Type B pancreatic cell (in vitro differentiated cells): Measurements from ENCODE around the gene JPT1. TPM values are rescaled to one million over a fixed set of nuclear protein-coding genes. Genes with fewer than 3 reads are reported as not detected.

ENCODE experiments used
- DNase-seq: peaks from one replicate; pipeline ENCODE4 v3.0.0; 2021; ENCODE audit warnings: mixed read lengths; ENCODE audit not compliant: unreplicated experiment; ENCODE audit errors: extremely low spot score
- H3K27ac Mint-ChIP-seq: 2 replicates; pipeline ENCODE4 v1.8.0; 2021; ENCODE audit warnings: mild to moderate bottlenecking, mixed read lengths
- H3K27me3 Mint-ChIP-seq: 2 replicates; pipeline ENCODE4 v1.8.0; 2021; ENCODE audit warnings: mixed read lengths
- H3K36me3 Mint-ChIP-seq: 2 replicates; pipeline ENCODE4 v1.8.0; 2021; ENCODE audit warnings: mixed read lengths
- H3K4me1 Mint-ChIP-seq: one replicate; pipeline ENCODE4 v1.8.0; 2021; ENCODE audit warnings: mixed read lengths; ENCODE audit not compliant: unreplicated experiment
- H3K4me3 Mint-ChIP-seq: 2 replicates; pipeline ENCODE4 v1.8.0; 2021; ENCODE audit warnings: mild to moderate bottlenecking, mixed read lengths
- H3K9me3 Mint-ChIP-seq: 2 replicates; pipeline ENCODE4 v1.8.0; 2021; ENCODE audit warnings: mixed read lengths
- CTCF ChIP-seq: fragments of 200-600 bp; sonication (generic); conservative IDR thresholded peaks from 2 replicates; pipeline ENCODE4 v1.5.0; 2021; ENCODE audit warnings: antibody characterized with exemption, mild to moderate bottlenecking
- total RNA-seq: library from RNA; stranded (reverse); gene quantifications from 2 replicates; pipeline ENCODE4 v1.2.1, GENCODE V29; 2021; ENCODE audit warnings: low replicate concordance

Gene JPT1
- total RNA-seq, 1 donor from 2014 or later, result 170 TPM

- Mint-ChIP-seq H3K36me3 (peaks cover 27% of the 10 kb centered on the region), H3K27ac (peak overlapping the region; percentile 88), H3K4me1 (peaks cover 27% of the 10 kb centered on the region), H3K4me3 (peak overlapping the region; percentile 93), H3K9me3 (no peaks in the 10 kb centered on the region), H3K27me3 (peaks cover 3% of the 10 kb centered on the region)
- DNase-seq, result no peak
- no peak for TF ChIP-seq CTCF
Observed at GRCh38 chr17:75152922-75153779, 1.2 kb downstream of the JPT1 start.

GRCh38 chr17:75152523-75152921 lies 1.8 kb downstream of the JPT1 start:
- no peak for TF ChIP-seq CTCF
- Mint-ChIP-seq H3K27me3 (peaks cover 3% of the 10 kb centered on the region), H3K36me3 (peaks cover 27% of the 10 kb centered on the region), H3K4me1 (peaks cover 27% of the 10 kb centered on the region), H3K9me3 (no peaks in the 10 kb centered on the region), H3K4me3 (peak overlapping the region; percentile 93), H3K27ac (peak overlapping the region; percentile 88)
- no peak for DNase-seq

GRCh38 chr17:75151930-75152329 lies 2.4 kb downstream of the JPT1 start:
- Mint-ChIP-seq H3K9me3 (no peaks in the 10 kb centered on the region), H3K36me3 (peaks cover 31% of the 10 kb centered on the region), H3K27ac (peak overlapping the region; percentile 88), H3K27me3 (peaks cover 3% of the 10 kb centered on the region), H3K4me1 (peaks cover 27% of the 10 kb centered on the region), H3K4me3 (peak overlapping the region; percentile 93)
- no peak for TF ChIP-seq CTCF
- DNase-seq, result no peak

- no peaks in the 10 kb centered on the region for H3K9me3 Mint-ChIP-seq
- peaks cover 35% of the 10 kb centered on the region for H3K36me3 Mint-ChIP-seq
- peak overlapping the region; percentile 59 for H3K27ac Mint-ChIP-seq
- DNase-seq, result no peak
- H3K4me1 Mint-ChIP-seq, result peaks cover 21% of the 10 kb centered on the region
- no peak overlapping the region for H3K4me3 Mint-ChIP-seq
- no peaks in the 10 kb centered on the region for H3K27me3 Mint-ChIP-seq
- no peak for TF ChIP-seq CTCF
Observed at GRCh38 chr17:75147878-75148546, 6.3 kb downstream of the JPT1 start.

- DNase-seq, result no peak
- no peak overlapping the region for H3K27ac Mint-ChIP-seq
- no peak for TF ChIP-seq CTCF
- peaks cover 8% of the 10 kb centered on the region for H3K4me1 Mint-ChIP-seq
- H3K4me3 Mint-ChIP-seq, result no peak overlapping the region
- no peaks in the 10 kb centered on the region for H3K27me3 Mint-ChIP-seq
- H3K9me3 Mint-ChIP-seq, result no peaks in the 10 kb centered on the region
- peaks cover 25% of the 10 kb centered on the region for H3K36me3 Mint-ChIP-seq
Observed at GRCh38 chr17:75146592-75146991, 7.7 kb downstream of the JPT1 start.
